HepG2 (cell line): ENCODE results near the gene RBM19. TPM values are rescaled to one million over a fixed set of nuclear protein-coding genes. Genes with fewer than 3 reads are reported as not detected.
A peak's percentile ranks its signal among the peaks of the same experiment; 100 is the strongest.

Experiments
- ATAC-seq: fragments of 200-7000 bp; cut with Tn5 transposase; 3 replicates; pipeline ENCODE4 v1.9.1; 2020; ENCODE audit warnings: mild to moderate bottlenecking, moderate library complexity
- BruUV-seq: library from RNA; stranded (reverse); fragments of 400-500 nt; replicated peaks from 2 replicates; lab custom pipeline; 2021; lab: Mats Ljungman, UMichigan
- CTCF ChIA-PET: fragments of 300-600 bp; formaldehyde crosslinking; extraction: SDS; loops from one replicate; lab custom pipeline; 2021; ENCODE audit warnings: low total read pairs, inconsistent platforms, low intra/inter-chr PET ratio; lab: Yijun Ruan, JAX
- POLR2A ChIA-PET: fragments of 350-600 bp; sonication (Branson Sonifier 250); formaldehyde crosslinking; loops from one replicate; lab custom pipeline; 2020; ENCODE audit warnings: antibody characterized with exemption, inconsistent platforms; lab: Yijun Ruan, JAX
- DNase-seq: peaks from one replicate; pipeline ENCODE4 v3.0.0-alpha.2; 2015; ENCODE audit warnings: low spot score
- FAIRE-seq: peaks from 3 replicates; lab custom pipeline; 2011; peaks lifted over from hg19 to GRCh38; lab: Jason Lieb, UNC
- H2AFZ ChIP-seq: one replicate; pipeline ENCODE4 v1.6.1; 2011; ENCODE audit warnings: low read length, inconsistent platforms
- H3K27ac ChIP-seq: fragments of 300-600 bp; 3 replicates; pipeline ENCODE4 v1.8.0; 2011; ENCODE audit warnings: mixed run types, mild to moderate bottlenecking, mixed read lengths, low read length, inconsistent platforms; ENCODE audit not compliant: insufficient read depth; ENCODE audit errors: extremely low read length
- H3K27me3 ChIP-seq, 2 experiments: fragments of 200-600 bp in 1 of 2; 2 replicates in 1 of 2; 3 replicates in 1 of 2; pipeline versions ENCODE4 v1.6.0 to v1.8.0; 2011; ENCODE audit warnings: low read length in 2 of 2, mild to moderate bottlenecking in 2 of 2, moderate library complexity in 2 of 2, inconsistent platforms in 1 of 2; ENCODE audit not compliant: insufficient read depth in 2 of 2, control insufficient read depth in 1 of 2
- H3K36me3 ChIP-seq, 2 experiments: fragments of 200-600 bp in 1 of 2; replicated peaks in 1 of 2; 2 replicates in 1 of 2; 3 replicates in 1 of 2; pipeline versions ENCODE4 v1.5.1 to v1.8.0; 2011; ENCODE audit warnings: low read length in 2 of 2, inconsistent platforms in 1 of 2; ENCODE audit not compliant: insufficient read depth in 2 of 2, control insufficient read depth in 1 of 2
- H3K4me1 ChIP-seq: 2 replicates; pipeline ENCODE4 v1.5.1; 2012; ENCODE audit warnings: low read length, inconsistent platforms; ENCODE audit not compliant: insufficient read depth
- H3K4me2 ChIP-seq: 2 replicates; pipeline ENCODE4 v1.6.0; 2011; ENCODE audit warnings: low read depth, low read length, inconsistent platforms
- H3K4me3 ChIP-seq, 3 experiments: fragments of 200-600 bp in 1 of 3; sonication (generic), shearing (Covaris generic) in 1 of 3; replicated peaks in 1 of 3; 2 replicates each; pipeline ENCODE4 v1.5.1; 2011 to 2016; ENCODE audit warnings: low read length in 3 of 3, inconsistent platforms in 2 of 3, low read depth in 2 of 3, mild to moderate bottlenecking in 2 of 3, control low read depth in 1 of 3, mixed read lengths in 1 of 3; ENCODE audit not compliant: insufficient read depth in 1 of 3
- H3K79me2 ChIP-seq: one replicate; pipeline ENCODE4 v1.6.1; 2011; ENCODE audit warnings: low read length, inconsistent platforms; ENCODE audit not compliant: insufficient read depth
- H3K9ac ChIP-seq: 2 replicates; pipeline ENCODE4 v1.6.0; 2011; ENCODE audit warnings: mild to moderate bottlenecking, low read depth, low read length, inconsistent platforms; ENCODE audit not compliant: insufficient read depth
- H3K9me3 ChIP-seq: 2 replicates; pipeline ENCODE4 v1.5.1; 2012; ENCODE audit warnings: mild to moderate bottlenecking, low read length
- H4K20me1 ChIP-seq: 2 replicates; pipeline ENCODE4 v1.6.0; 2011; ENCODE audit warnings: inconsistent platforms, mild to moderate bottlenecking, low read length, moderate library complexity; ENCODE audit not compliant: insufficient read depth
- NFKB2 ChIP-seq: sonication (generic); formaldehyde crosslinking; IDR thresholded peaks from 2 replicates; pipeline ENCODE4 v1.4.0; 2020; ENCODE audit warnings: missing genetic modification reagents, borderline replicate concordance
- RCOR2 ChIP-seq: IDR thresholded peaks from 2 replicates; pipeline ENCODE4 v1.6.1; 2016; ENCODE audit warnings: missing biosample characterization, missing genetic modification reagents
- ZMYM3 ChIP-seq: sonication (generic); formaldehyde crosslinking; IDR thresholded peaks from 2 replicates; pipeline ENCODE4 v1.5.1; 2020; ENCODE audit warnings: mild to moderate bottlenecking, missing genetic modification reagents
- ZNF629 ChIP-seq: sonication (generic); formaldehyde crosslinking; conservative IDR thresholded peaks from 2 replicates; pipeline ENCODE4 v1.5.0; 2020; ENCODE audit warnings: missing genetic modification reagents
- WGBS: methylation state at CpG from one replicate; pipeline ENCODE4 v1.1.6; 2017; ENCODE audit warnings: low lambda C conversion rate; 5-methylcytosine and 5-hydroxymethylcytosine counted together
- in situ Hi-C: cut with HindIII; loops from 2 replicates; pipeline ENCODE4 v1.10.0; 2017; ENCODE audit warnings: low pct_unique_long_range_greater_than_20kb; ENCODE audit not compliant: extremely low pct_ligation_motif_present
- intact Hi-C: fragments of 100-400 bp; cut with micrococcal nuclease; formaldehyde crosslinking; loops from one replicate; pipeline ENCODE4 v1.10.0; 2022; ENCODE audit not compliant: unreplicated experiment
- polyA plus RNA-seq, 8 experiments: library from polyadenylated mRNA; depleted of rRNA in 3 of 8; stranded (reverse) in 7 of 8; unstranded in 1 of 8; fragments of >200 nt; fragmentation: Illumina TruSeq in 4 of 8; extraction: Trizol in 4 of 8; gene quantifications; 2 replicates each; pipeline versions ENCODE4 v1.2.1 to v1.2.3, GENCODE V29; 2011 to 2016; ENCODE audit warnings: low read depth in 4 of 8, missing spikeins in 1 of 8, mixed read lengths in 1 of 8; ENCODE audit not compliant: insufficient read depth in 1 of 8
- total RNA-seq, 5 experiments: library from RNA; depleted of rRNA; stranded (reverse); fragments of >200 nt; fragmentation: Illumina TruSeq; extraction: Trizol; gene quantifications; 2 replicates each; pipeline ENCODE4 v1.2.3, GENCODE V29; 2016; ENCODE audit warnings: low read depth in 1 of 5
- TF ChIP-seq, protein P1 (sequence below): sonication (generic); formaldehyde crosslinking; IDR thresholded peaks from 2 replicates; pipeline ENCODE4 v1.5.0; 2020; ENCODE audit warnings: mild to moderate bottlenecking, missing genetic modification reagents, moderate library complexity
- TF ChIP-seq, protein P2 (sequence below): sonication (generic); formaldehyde crosslinking; IDR thresholded peaks from 2 replicates; pipeline ENCODE4 v1.4.0; 2020; ENCODE audit warnings: mild to moderate bottlenecking, missing genetic modification reagents

Gene RBM19
- total and polyA plus RNA-seq, 2 of the 13 experiments (the other 11 are each of a cell fraction or from before 2014, with no cell fraction given), result 19.3 to 32.2 TPM

DNA sequence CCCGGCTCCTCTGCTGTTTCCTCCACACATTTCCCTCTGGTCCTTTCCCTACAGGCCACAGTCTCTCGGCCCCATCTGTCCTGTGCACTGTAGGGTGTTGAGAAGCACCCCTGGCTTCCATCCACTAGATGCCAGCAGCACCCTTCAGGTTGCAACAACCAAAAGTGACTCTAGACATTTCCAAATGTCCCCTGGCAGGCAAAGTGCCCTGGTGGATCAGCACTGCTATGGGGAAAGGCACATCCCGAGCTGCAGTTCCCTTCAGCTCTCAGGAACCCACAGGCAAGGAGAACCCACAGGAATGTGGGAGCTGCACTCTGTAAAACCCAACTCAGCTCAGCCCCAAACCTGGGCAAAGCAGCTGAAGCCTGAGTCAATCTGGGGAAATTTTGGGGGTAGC is 77.0 kb downstream of the RBM19 start:
- Histone ChIP-seq H3K36me3 (peaks cover 0 to 10% of the 10 kb centered on the region in 2 experiments), H3K27ac (no peak overlapping the region), H3K9ac (no peak overlapping the region), H3K27me3 (no peaks in the 10 kb centered on the region), H3K4me2 (no peak overlapping the region), H3K4me3 (no peak overlapping the region), H3K4me1 (peaks cover 18% of the 10 kb centered on the region), H3K79me2 (no peaks in the 10 kb centered on the region), H4K20me1 (no peaks in the 10 kb centered on the region; the same call in 1 of the 2 replicates), H3K9me3 (no peaks in the 10 kb centered on the region), H2AFZ (no peak overlapping the region)
- DNase-seq (peak; percentile 9), ATAC-seq (peak; percentile 55), FAIRE-seq (no peak)
- ChIA-PET POLR2A (no interaction called here), CTCF (no interaction called here)
- intact Hi-C loops, result no loop called here
- TF ChIP-seq, protein P1, sequence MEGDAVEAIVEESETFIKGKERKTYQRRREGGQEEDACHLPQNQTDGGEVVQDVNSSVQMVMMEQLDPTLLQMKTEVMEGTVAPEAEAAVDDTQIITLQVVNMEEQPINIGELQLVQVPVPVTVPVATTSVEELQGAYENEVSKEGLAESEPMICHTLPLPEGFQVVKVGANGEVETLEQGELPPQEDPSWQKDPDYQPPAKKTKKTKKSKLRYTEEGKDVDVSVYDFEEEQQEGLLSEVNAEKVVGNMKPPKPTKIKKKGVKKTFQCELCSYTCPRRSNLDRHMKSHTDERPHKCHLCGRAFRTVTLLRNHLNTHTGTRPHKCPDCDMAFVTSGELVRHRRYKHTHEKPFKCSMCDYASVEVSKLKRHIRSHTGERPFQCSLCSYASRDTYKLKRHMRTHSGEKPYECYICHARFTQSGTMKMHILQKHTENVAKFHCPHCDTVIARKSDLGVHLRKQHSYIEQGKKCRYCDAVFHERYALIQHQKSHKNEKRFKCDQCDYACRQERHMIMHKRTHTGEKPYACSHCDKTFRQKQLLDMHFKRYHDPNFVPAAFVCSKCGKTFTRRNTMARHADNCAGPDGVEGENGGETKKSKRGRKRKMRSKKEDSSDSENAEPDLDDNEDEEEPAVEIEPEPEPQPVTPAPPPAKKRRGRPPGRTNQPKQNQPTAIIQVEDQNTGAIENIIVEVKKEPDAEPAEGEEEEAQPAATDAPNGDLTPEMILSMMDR (CRISPR knock-in tag), result peak; percentile 26; the same call in 1 of the 2 replicates
- no peak for TF ChIP-seq NFKB2 (CRISPR knock-in tag)
- in situ Hi-C loops, result no loop called here
- WGBS, result 73% methylated on average over 3 of the region's 3 CpGs
- no TSS peak for BruUV-seq

DNA sequence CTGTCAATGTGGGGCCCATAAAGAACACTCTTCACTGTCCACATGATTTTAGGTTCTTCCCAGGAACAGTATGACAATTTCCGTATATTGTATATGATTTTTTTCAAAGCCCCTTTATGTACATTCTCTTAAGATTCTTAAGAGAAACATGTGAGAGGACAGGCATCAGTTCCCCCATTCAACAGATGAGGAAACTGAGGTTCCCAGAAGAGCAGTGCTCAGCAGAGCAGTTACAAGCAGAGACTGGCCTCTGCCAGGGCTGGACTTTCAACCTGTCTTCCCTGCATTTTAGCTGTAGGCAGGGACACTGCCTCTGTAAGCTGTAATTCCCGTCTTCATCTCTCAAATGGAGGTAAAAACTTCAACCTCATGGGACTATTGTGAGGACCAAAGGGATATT is 77.7 kb downstream of the RBM19 start:
- in situ Hi-C loops, result no loop called here
- CTCF ChIA-PET, result no interaction called here
- no peaks in the 10 kb centered on the region for H3K27me3 ChIP-seq
- H3K4me1 ChIP-seq, result peaks cover 18% of the 10 kb centered on the region
- no peak for DNase-seq
- H3K27ac ChIP-seq, result no peak overlapping the region
- no TSS peak for BruUV-seq
- 0 out of 2 replicates have a peak overlapping the region, but pooled peaks have one; percentile 0 for H3K4me2 ChIP-seq
- H3K9me3 ChIP-seq, result no peaks in the 10 kb centered on the region
- no peak overlapping the region for H2AFZ ChIP-seq
- peaks cover 0 to 10% of the 10 kb centered on the region in 2 experiments for H3K36me3 ChIP-seq
- H3K9ac ChIP-seq, result no peak overlapping the region
- no peak for FAIRE-seq
- H3K79me2 ChIP-seq, result no peaks in the 10 kb centered on the region
- POLR2A ChIA-PET, result no interaction called here
- 0 out of 2 replicates have a peak, but pooled peaks have one; percentile 43 for TF ChIP-seq RCOR2
- TF ChIP-seq ZMYM3 (CRISPR knock-in tag), result peak; percentile 60
- peak; percentile 95 for TF ChIP-seq ZNF629 (CRISPR knock-in tag)
- TF ChIP-seq, protein P2, sequence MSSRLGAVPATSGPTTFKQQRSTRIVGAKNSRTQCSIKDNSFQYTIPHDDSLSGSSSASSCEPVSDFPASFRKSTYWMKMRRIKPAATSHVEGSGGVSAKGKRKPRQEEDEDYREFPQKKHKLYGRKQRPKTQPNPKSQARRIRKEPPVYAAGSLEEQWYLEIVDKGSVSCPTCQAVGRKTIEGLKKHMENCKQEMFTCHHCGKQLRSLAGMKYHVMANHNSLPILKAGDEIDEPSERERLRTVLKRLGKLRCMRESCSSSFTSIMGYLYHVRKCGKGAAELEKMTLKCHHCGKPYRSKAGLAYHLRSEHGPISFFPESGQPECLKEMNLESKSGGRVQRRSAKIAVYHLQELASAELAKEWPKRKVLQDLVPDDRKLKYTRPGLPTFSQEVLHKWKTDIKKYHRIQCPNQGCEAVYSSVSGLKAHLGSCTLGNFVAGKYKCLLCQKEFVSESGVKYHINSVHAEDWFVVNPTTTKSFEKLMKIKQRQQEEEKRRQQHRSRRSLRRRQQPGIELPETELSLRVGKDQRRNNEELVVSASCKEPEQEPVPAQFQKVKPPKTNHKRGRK (CRISPR knock-in tag), result no peak
- H3K4me3 ChIP-seq, result no peak overlapping the region
- H4K20me1 ChIP-seq, result no peaks in the 10 kb centered on the region; the same call in 1 of the 2 replicates
- intact Hi-C loops, result no loop called here
- 82% methylated on average over 2 of the region's 2 CpGs for WGBS
- ATAC-seq, result no peak
